AG10803 (cell line): ENCODE results near the gene SRGAP3.
A peak's percentile ranks its signal among the peaks of the same experiment; 100 is the strongest.

Experiments
- DNase-seq: peaks from one replicate; pipeline ENCODE4 v3.0.0; 2010; ENCODE audit warnings: low read depth
- H3K4me3 ChIP-seq: 2 replicates; pipeline ENCODE4 v1.5.1; 2011; ENCODE audit warnings: mild to moderate bottlenecking, low read length, control low read depth
- CTCF ChIP-seq: conservative IDR thresholded peaks from 2 replicates; pipeline ENCODE4 v1.5.1; 2011; ENCODE audit warnings: mild to moderate bottlenecking, low read length, control low read depth, inconsistent platforms

SRGAP3 gene

GRCh38 chr3:8931342-8931741, 318.1 kb downstream of the SRGAP3 start:
- peak overlapping the region; percentile 21 for H3K4me3 ChIP-seq
- DNase-seq, result no peak
- no peak for TF ChIP-seq CTCF
